NCI-H146 treated with DMSO at 0.1 percent for 48 hours (cell line): ENCODE measurements around the gene SLC10A7.

Source experiments
- DNase-seq: peaks from one replicate; lab custom pipeline; 2025; ENCODE audit not compliant: unreplicated experiment; lab: John Stamatoyannopoulos, UW

SLC10A7 gene

GRCh38 chr4:146265950-146266490 is 255.7 kb downstream of the SLC10A7 start:
- no peak for DNase-seq

- DNase-seq, result no peak
Measured at GRCh38 chr4:146263793-146264192, 257.9 kb downstream of the SLC10A7 start.

GRCh38 chr4:146261041-146261440 is 260.7 kb downstream of the SLC10A7 start:
- no peak for DNase-seq

- DNase-seq, result no peak
Measured at GRCh38 chr4:146260521-146260920, 261.2 kb downstream of the SLC10A7 start.

GRCh38 chr4:146257511-146257910 is 264.2 kb downstream of the SLC10A7 start:
- DNase-seq, result no peak

GRCh38 chr4:146256328-146256727 is 265.4 kb downstream of the SLC10A7 start:
- no peak for DNase-seq

GRCh38 chr4:146255874-146256273 is 265.9 kb downstream of the SLC10A7 start:
- no peak for DNase-seq

GRCh38 chr4:146255463-146255862 is 266.3 kb downstream of the SLC10A7 start:
- no peak for DNase-seq

- DNase-seq, result no peak
Measured at GRCh38 chr4:146252969-146253611, 268.6 kb downstream of the SLC10A7 start.

- no peak for DNase-seq
Measured at GRCh38 chr4:146247356-146247755, 274.4 kb downstream of the SLC10A7 start.

- no peak for DNase-seq
Measured at GRCh38 chr4:146246381-146246780, 275.4 kb downstream of the SLC10A7 start.

- DNase-seq, result no peak
Measured at GRCh38 chr4:146245850-146246249, 275.9 kb downstream of the SLC10A7 start.

GRCh38 chr4:146245246-146245645 is 276.5 kb downstream of the SLC10A7 start:
- no peak for DNase-seq

GRCh38 chr4:146244496-146244895 is 277.2 kb downstream of the SLC10A7 start:
- no peak for DNase-seq

GRCh38 chr4:146243883-146244277 is 277.9 kb downstream of the SLC10A7 start:
- no peak for DNase-seq

- no peak for DNase-seq
Measured at GRCh38 chr4:146243141-146243882, 278.4 kb downstream of the SLC10A7 start.

GRCh38 chr4:146238107-146238506 is 283.6 kb downstream of the SLC10A7 start:
- DNase-seq, result no peak

GRCh38 chr4:146237092-146237491 is 284.6 kb downstream of the SLC10A7 start:
- no peak for DNase-seq

GRCh38 chr4:146236216-146236615 is 285.5 kb downstream of the SLC10A7 start:
- no peak for DNase-seq

- no peak for DNase-seq
Measured at GRCh38 chr4:146235654-146236177, 286.0 kb downstream of the SLC10A7 start.

- DNase-seq, result no peak
Measured at GRCh38 chr4:146232131-146232722, 289.5 kb downstream of the SLC10A7 start.

GRCh38 chr4:146229406-146229805 is 292.3 kb downstream of the SLC10A7 start:
- no peak for DNase-seq
